ENCODE data around the gene ATRN. TPM values are rescaled to one million over a fixed set of nuclear protein-coding genes. Genes with fewer than 3 reads are reported as not detected.

ATRN gene
- total RNA-seq, 4 donors from 2014 or later: 14.4 to 20.0 (median 16.3) TPM

DNA sequence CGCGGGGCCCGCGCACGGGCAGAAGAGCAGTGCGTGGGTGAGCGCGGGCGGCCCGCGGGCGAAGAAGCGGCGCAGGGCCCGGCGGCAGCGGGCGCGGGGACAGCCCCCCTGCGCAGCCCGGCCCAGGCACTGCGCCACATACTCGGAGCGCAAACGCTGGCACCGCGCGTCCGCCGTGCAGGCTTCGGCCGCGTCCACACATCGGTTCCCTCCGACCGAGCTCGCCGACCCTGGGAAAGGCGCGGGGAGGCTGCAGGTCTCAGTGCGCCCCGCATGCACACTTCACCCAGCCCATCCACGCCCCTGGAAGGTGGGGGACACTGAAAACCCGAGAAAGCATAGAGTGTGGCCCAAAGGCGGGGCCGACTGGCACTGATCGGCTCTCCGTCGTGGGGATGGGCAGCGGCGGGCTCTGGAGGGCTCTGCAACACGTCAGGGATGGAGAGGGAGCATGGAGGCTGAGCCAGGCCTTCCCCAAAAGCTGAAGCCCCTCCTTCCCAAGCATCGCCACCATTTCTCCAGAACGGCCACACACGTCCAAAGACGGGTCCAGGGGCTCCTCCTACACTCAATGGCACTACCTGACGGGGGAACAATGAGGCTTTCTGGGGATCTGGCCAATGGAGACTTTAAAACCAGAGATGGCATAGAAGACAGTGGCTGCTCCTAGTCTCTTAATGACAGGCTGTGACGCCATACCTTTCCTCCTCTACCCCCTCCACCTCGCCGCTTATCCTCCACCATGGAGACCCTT is 190.4 kb downstream of the ATRN start:
- intact Hi-C loops (cut with DNase I; ENCODE audit: low total_unique reads): no loop called here

DNA sequence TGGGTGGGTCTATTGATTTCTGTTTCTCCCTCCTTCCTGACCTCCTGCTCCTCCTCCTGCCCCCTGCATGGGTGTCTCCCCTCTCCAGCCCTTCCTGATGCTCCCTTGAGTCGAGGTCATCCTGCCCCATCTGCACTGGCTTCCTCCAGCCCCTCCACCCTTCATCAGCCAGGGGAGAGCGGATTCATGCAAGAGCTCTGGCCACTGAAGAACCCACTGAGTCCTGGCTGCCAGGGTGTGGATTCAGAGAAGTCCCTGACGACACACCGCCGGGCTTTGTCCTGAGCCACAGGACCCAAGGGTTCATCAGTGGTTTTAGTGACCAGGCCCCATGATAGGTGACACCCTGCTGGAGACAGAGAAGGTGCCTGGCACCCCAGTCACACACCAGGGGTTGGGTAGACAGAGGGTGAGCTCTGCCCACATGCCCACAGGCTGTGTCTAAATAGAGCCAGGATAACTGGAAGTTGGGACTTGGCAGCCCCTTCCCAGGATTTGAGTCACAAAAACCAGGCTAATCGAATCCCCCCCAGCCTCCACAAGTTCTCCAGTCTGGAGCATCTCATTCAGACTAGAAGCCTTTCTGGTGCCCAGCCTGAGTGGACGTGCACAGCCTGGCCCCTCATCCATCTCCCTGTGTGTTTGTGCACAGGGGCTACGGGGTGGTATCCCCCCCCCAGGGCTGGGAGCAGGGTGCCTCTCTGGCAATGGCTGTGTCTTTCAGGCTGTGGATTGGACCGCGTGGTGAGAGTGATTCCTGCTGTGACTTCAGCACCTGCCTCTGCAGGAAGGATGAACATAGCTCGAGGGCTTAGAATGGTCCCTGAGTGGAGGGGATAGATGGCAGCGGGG is 191.2 kb downstream of the ATRN start:
- in situ Hi-C loops (cut with MboI; ENCODE audit: low sequenced_read_pairs in 4 of 4): loop anchor here in 1 of 4 donors (10.0 kb wide), 1 partner anchor 53 kb away; the partner anchor contains the start of gene SIGLEC1
- Histone ChIP-seq H3K9me3 (no peaks in the 10 kb centered on the region), H3K36me3 (no peaks in the 10 kb centered on the region), H3K4me3 (no peak overlapping the region), H3K27ac (no peak overlapping the region), H3K4me1 (no peaks in the 10 kb centered on the region), H3K27me3 (peaks cover 15 to 23% (median 19%) of the 10 kb centered on the region in 3 donors)
- intact Hi-C loops (cut with DNase I; ENCODE audit: low total_unique reads): no loop called here
- TF ChIP-seq CTCF (IDR thresholded peaks at IDR 0.05 in 4 of 5, conservative IDR thresholded peaks at IDR 0.05 in 1 of 5) (no peak), POLR2A (IDR thresholded peaks at IDR 0.05) (no peak)
- DNase-seq (no peak), ATAC-seq (no peak)

More for the DNA sequence above, 190.4 kb downstream of the ATRN start:
- DNase-seq: no peak
- H3K27me3 ChIP-seq: peaks cover 15 to 23% (median 19%) of the 10 kb centered on the region in 3 donors
- no peak overlapping the region for H3K4me3 ChIP-seq
- H3K4me1 ChIP-seq: no peaks in the 10 kb centered on the region
- no peaks in the 10 kb centered on the region for H3K36me3 ChIP-seq
- no peaks in the 10 kb centered on the region for H3K9me3 ChIP-seq
- TF ChIP-seq POLR2A (IDR thresholded peaks at IDR 0.05) (no peak), CTCF (IDR thresholded peaks at IDR 0.05 in 4 of 5, conservative IDR thresholded peaks at IDR 0.05 in 1 of 5) (no peak)
- in situ Hi-C loops (cut with MboI; ENCODE audit: low sequenced_read_pairs in 4 of 4): loop anchor here in 1 of 4 donors (10.0 kb wide), 1 partner anchor 54 kb away; the partner anchor contains the start of gene SIGLEC1
- no peak for ATAC-seq
- no peak overlapping the region for H3K27ac ChIP-seq

DNA sequence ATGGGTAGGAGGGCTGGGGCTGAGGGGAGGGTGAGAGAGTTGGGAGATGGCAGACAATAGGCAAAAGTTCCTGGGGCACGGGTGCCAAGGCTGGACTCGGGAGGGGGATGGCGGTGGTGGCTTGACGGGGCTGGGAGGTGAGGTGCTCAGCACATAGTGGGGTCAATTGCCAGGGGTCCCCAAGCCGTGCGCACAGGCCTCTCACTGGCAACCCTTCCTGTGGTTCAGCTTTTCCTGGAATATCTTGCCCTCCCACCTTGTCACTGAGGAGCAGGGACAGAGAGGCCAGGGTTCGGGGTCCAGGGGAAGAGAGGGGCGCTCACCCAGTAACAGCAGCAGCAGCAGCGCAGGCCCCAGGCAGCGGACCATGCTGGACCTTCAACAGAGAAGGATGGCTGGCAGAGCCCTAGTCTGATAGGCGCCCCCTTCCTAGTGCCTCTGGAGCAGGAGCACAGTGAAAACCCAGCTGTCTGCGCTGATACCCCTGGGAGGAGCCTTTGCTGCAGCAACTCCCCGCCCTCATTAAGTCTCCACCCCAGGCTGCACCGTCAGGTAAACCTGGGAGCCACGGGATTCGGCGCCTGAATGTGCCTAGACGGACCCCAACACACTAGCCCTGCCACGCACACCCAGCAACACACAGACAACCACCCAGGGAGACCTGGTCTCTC is 192.3 kb downstream of the ATRN start, which contains the start of gene GFRA4:
Gene GFRA4 (minus strand): TSS at position 369 of the 671 bp plus-strand sequence. CDS start 0 bp downstream, at position 369.
- no peak for DNase-seq
- no peaks in the 10 kb centered on the region for H3K9me3 ChIP-seq
- no peak within 1 kb of the TSS for H3K27ac ChIP-seq
- no peak for TF ChIP-seq CTCF (IDR thresholded peaks at IDR 0.05 in 4 of 5, conservative IDR thresholded peaks at IDR 0.05 in 1 of 5)
- no peak for TF ChIP-seq POLR2A (IDR thresholded peaks at IDR 0.05)
- intact Hi-C loops (cut with DNase I; ENCODE audit: low total_unique reads) (no loop called here), in situ Hi-C loops (cut with MboI; ENCODE audit: low sequenced_read_pairs in 4 of 4) (loop anchor here in 1 of 4 donors (10.0 kb wide), 1 partner anchor 52 kb away; the partner anchor contains the start of gene SIGLEC1)
- H3K36me3 ChIP-seq: no peaks in the 10 kb centered on the region
- no peak within 1 kb of the TSS for H3K4me3 ChIP-seq
- H3K27me3 ChIP-seq: peaks cover 15 to 23% (median 19%) of the 10 kb centered on the region in 3 donors
- H3K4me1 ChIP-seq: no peaks in the 10 kb centered on the region
- ATAC-seq: no peak

DNA sequence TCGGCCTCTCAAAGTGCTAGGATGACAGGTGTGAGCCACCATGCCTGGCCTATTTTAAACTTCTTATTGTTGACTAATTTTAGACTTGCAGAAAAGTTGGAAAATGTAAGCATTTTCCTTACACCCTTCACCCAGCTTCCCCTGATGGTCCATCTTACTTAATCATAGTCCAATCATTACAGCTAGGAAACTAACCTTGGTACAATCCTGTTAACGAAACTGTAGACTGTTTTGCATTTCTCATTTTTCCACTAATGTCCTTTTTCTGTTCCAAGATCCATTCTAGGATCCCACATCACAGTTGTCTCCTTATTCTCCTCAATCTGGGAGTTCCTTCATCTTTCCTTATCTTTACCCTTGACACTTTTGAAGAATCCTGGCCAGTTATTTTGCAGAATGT is 193.0 kb downstream of the ATRN start:
- Histone ChIP-seq H3K4me3 (no peak overlapping the region), H3K9me3 (no peaks in the 10 kb centered on the region), H3K27ac (no peak overlapping the region), H3K27me3 (peaks cover 15 to 23% (median 19%) of the 10 kb centered on the region in 3 donors), H3K4me1 (no peaks in the 10 kb centered on the region), H3K36me3 (no peaks in the 10 kb centered on the region)
- in situ Hi-C loops (cut with MboI; ENCODE audit: low sequenced_read_pairs in 4 of 4): loop anchor here in 1 of 4 donors (10.0 kb wide), 1 partner anchor 51 kb away; the partner anchor contains the start of gene SIGLEC1
- intact Hi-C loops (cut with DNase I; ENCODE audit: low total_unique reads): no loop called here
- DNase-seq (no peak), ATAC-seq (no peak)
- no peak for TF ChIP-seq CTCF (IDR thresholded peaks at IDR 0.05 in 4 of 5, conservative IDR thresholded peaks at IDR 0.05 in 1 of 5)
